HG03039 (cell line): ENCODE measurements around the gene CLTCL1.

Source experiments
- ATAC-seq: cut with Tn5 transposase; IDR thresholded peaks from one replicate; pipeline ENCODE4 v1.9.1; 2021; ENCODE audit warnings: mild to moderate bottlenecking, moderate library complexity; ENCODE audit not compliant: unreplicated experiment

The CLTCL1 gene

GRCh38 chr22:19152942-19153883 lies 138.3 kb downstream of the CLTCL1 start:
- no peak for ATAC-seq

GRCh38 chr22:19151329-19152191 lies 140.0 kb downstream of the CLTCL1 start:
- no peak for ATAC-seq

GRCh38 chr22:19150482-19151328 lies 140.8 kb downstream of the CLTCL1 start:
- no peak for ATAC-seq

GRCh38 chr22:19149991-19150390 lies 141.5 kb downstream of the CLTCL1 start, which contains the start of gene GSC2:
GSC2 (minus strand) TSS chr22:19150292; CDS start chr22:19150283, 9 bp downstream.
- no peak for ATAC-seq

- no peak for ATAC-seq
Observed at GRCh38 chr22:19149047-19149883, 142.3 kb downstream of the CLTCL1 start.

GRCh38 chr22:19148417-19149046 lies 143.0 kb downstream of the CLTCL1 start:
- ATAC-seq: no peak

GRCh38 chr22:19147195-19147780 lies 144.2 kb downstream of the CLTCL1 start:
- ATAC-seq: no peak

GRCh38 chr22:19146215-19146968 lies 145.1 kb downstream of the CLTCL1 start:
- no peak for ATAC-seq

- ATAC-seq: no peak
Observed at GRCh38 chr22:19143967-19144400, 147.5 kb downstream of the CLTCL1 start.

GRCh38 chr22:19143212-19143611 lies 148.3 kb downstream of the CLTCL1 start:
- no peak for ATAC-seq

GRCh38 chr22:19142394-19142793 lies 149.1 kb downstream of the CLTCL1 start:
- no peak for ATAC-seq

- no peak for ATAC-seq
Observed at GRCh38 chr22:19139974-19140373, 151.5 kb downstream of the CLTCL1 start.

- no peak for ATAC-seq
Observed at GRCh38 chr22:19139001-19139356, 152.5 kb downstream of the CLTCL1 start.

GRCh38 chr22:19138217-19139000 lies 153.1 kb downstream of the CLTCL1 start:
- ATAC-seq: no peak

GRCh38 chr22:19137384-19138216 lies 153.9 kb downstream of the CLTCL1 start:
- ATAC-seq: no peak

GRCh38 chr22:19136915-19137314 lies 154.6 kb downstream of the CLTCL1 start:
- ATAC-seq: no peak

- no peak for ATAC-seq
Observed at GRCh38 chr22:19134874-19135273, 156.6 kb downstream of the CLTCL1 start.
